SK-N-SH treated with all-trans-retinoic acid at 6 μM for 48 hours (cell line): ENCODE measurements around the gene RNF26.

Source experiments
- ATAC-seq: fragments of 200-7000 bp; cut with Tn5 transposase; 3 replicates; pipeline ENCODE4 v1.9.1; 2020; ENCODE audit warnings: mild to moderate bottlenecking, moderate library complexity
- ARNTL ChIP-seq: fragments of 450-650 bp; formaldehyde crosslinking; IDR thresholded peaks from 2 replicates; pipeline ENCODE4 v1.5.0; 2020; ENCODE audit warnings: low read depth, mild to moderate bottlenecking, moderate library complexity, borderline replicate concordance
- BACH2 ChIP-seq: fragments of 250-450 bp; sonication (Bioruptor Pico); IDR thresholded peaks from 2 replicates; pipeline ENCODE4 v1.9.0; 2021; ENCODE audit warnings: mild to moderate bottlenecking, borderline replicate concordance
- CREB5 ChIP-seq: fragments of 250-450 bp; sonication (Bioruptor Pico); IDR thresholded peaks from 2 replicates; pipeline ENCODE4 v1.5.1; 2020; ENCODE audit warnings: low read depth, mild to moderate bottlenecking, moderate library complexity
- CSDC2 ChIP-seq: fragments of 250-450 bp; sonication (Bioruptor Pico); IDR thresholded peaks from 2 replicates; pipeline ENCODE4 v1.5.0; 2020; ENCODE audit warnings: mild to moderate bottlenecking, moderate library complexity
- CSRNP3 ChIP-seq: fragments of 250-450 bp; sonication (Bioruptor Pico); IDR thresholded peaks from 2 replicates; pipeline ENCODE4 v1.5.1; 2021; ENCODE audit warnings: mild to moderate bottlenecking, moderate library complexity
- ESRRG ChIP-seq: fragments of 250-450 bp; sonication (Bioruptor Pico); IDR thresholded peaks from 2 replicates; pipeline ENCODE4 v1.6.1; 2021; ENCODE audit warnings: mild to moderate bottlenecking
- GLIS3 ChIP-seq: fragments of 250-450 bp; sonication (Bioruptor Pico); IDR thresholded peaks from 2 replicates; pipeline ENCODE4 v1.5.0; 2020; ENCODE audit warnings: mild to moderate bottlenecking, moderate library complexity
- ISL1 ChIP-seq: fragments of 250-450 bp; sonication (Bioruptor Pico); IDR thresholded peaks from 2 replicates; pipeline ENCODE4 v2.1.2; 2022; ENCODE audit warnings: mild to moderate bottlenecking, moderate library complexity
- PATZ1 ChIP-seq: fragments of 250-450 bp; sonication (Bioruptor Pico); IDR thresholded peaks from 2 replicates; pipeline ENCODE4 v1.8.0; 2020; ENCODE audit warnings: mild to moderate bottlenecking, moderate library complexity, borderline replicate concordance
- PPARA ChIP-seq: fragments of 250-450 bp; sonication (Bioruptor Pico); IDR thresholded peaks from 2 replicates; pipeline ENCODE4 v1.5.0; 2020; ENCODE audit warnings: mild to moderate bottlenecking, borderline replicate concordance
- RARB ChIP-seq: fragments of 250-450 bp; sonication (Bioruptor Pico); IDR thresholded peaks from 2 replicates; pipeline ENCODE4 v1.8.0; 2021; ENCODE audit warnings: mild to moderate bottlenecking, moderate library complexity
- SNAI2 ChIP-seq: fragments of 250-450 bp; sonication (Bioruptor Pico); IDR thresholded peaks from 2 replicates; pipeline ENCODE4 v1.5.0; 2020; ENCODE audit warnings: mild to moderate bottlenecking, moderate library complexity
- TCF4 ChIP-seq: fragments of 250-450 bp; sonication (Bioruptor Pico); IDR thresholded peaks from 2 replicates; pipeline ENCODE4 v1.8.0; 2021; ENCODE audit warnings: mild to moderate bottlenecking, moderate library complexity, borderline replicate concordance
- ZFP3 ChIP-seq: fragments of 250-450 bp; sonication (Bioruptor Pico); IDR thresholded peaks from 2 replicates; pipeline ENCODE4 v1.5.0; 2020; ENCODE audit warnings: mild to moderate bottlenecking, moderate library complexity
- ZFP30 ChIP-seq: fragments of 450-650 bp; formaldehyde crosslinking; IDR thresholded peaks from 2 replicates; pipeline ENCODE4 v1.5.0; 2022; ENCODE audit warnings: mild to moderate bottlenecking, moderate library complexity
- ZNF565 ChIP-seq: fragments of 450-650 bp; formaldehyde crosslinking; conservative IDR thresholded peaks from 2 replicates; pipeline ENCODE4 v1.5.0; 2020; ENCODE audit warnings: low read depth, mild to moderate bottlenecking, moderate library complexity
- ZNF70 ChIP-seq: fragments of 450-650 bp; formaldehyde crosslinking; IDR thresholded peaks from 2 replicates; pipeline ENCODE4 v1.5.0; 2020; ENCODE audit warnings: mild to moderate bottlenecking, moderate library complexity
- ZNF8 ChIP-seq: fragments of 450-650 bp; formaldehyde crosslinking; IDR thresholded peaks from 2 replicates; pipeline ENCODE4 v1.5.0; 2020; ENCODE audit warnings: mild to moderate bottlenecking, moderate library complexity
- TF ChIP-seq, protein P1 (sequence below): fragments of 250-450 bp; sonication (Bioruptor Pico); IDR thresholded peaks from 2 replicates; pipeline ENCODE4 v1.5.0; 2020; ENCODE audit warnings: mild to moderate bottlenecking, moderate library complexity
- TF ChIP-seq, protein P2 (sequence below): fragments of 250-450 bp; sonication (Bioruptor Pico); IDR thresholded peaks from 2 replicates; pipeline ENCODE4 v1.8.0; 2021; ENCODE audit warnings: low read depth, mild to moderate bottlenecking, moderate library complexity, borderline replicate concordance

RNF26 gene

GRCh38 chr11:119376197-119376847, 42.0 kb downstream of the RNF26 start:
- no peak for TF ChIP-seq TCF4
- TF ChIP-seq ZFP30 (CRISPR knock-in tag): no peak
- no peak for TF ChIP-seq ISL1
- no peak for TF ChIP-seq ZNF8
- TF ChIP-seq RARB (CRISPR knock-in tag): no peak
- ATAC-seq: no peak

DNA sequence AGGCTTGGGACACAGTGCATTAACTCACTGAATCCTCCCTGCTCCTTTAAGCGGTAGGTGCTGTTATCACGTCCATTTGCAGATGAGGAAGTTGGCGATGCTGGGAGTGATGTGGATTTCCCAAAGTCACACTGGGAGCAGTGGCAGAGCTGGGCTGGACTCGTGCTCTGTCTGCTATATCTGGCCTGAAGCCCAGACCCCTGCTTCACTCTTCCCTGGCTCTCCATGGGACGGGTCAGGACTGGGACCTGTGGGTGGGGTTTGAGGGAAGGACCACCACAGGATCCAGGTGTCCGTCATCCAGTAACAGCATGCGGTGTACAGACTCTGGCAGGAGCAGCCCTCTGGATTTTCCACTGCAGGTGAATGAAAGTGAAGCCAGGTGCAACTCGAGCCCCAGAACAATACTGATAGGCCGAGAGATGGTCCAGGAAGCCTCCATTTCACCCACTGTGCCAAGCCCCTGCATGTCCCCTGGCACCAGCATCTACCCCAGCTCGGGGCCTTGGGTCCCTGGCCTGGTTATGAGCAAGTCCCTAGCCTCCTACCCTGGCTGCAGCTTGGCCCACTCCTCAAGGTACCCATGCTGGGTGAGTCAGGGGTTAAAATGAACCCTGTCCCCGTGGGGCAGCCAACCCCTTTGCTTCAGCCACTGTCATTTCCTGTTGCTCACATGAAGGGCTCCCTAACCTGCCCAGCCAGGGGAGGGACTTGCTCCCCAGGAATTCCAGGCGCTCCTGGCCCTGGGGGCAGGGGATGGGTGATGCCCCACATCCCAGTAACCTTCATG, 43.0 kb downstream of the RNF26 start:
- TF ChIP-seq BACH2 (no peak), ZFP3 (CRISPR knock-in tag) (no peak), ZFP30 (CRISPR knock-in tag) (no peak), ESRRG (CRISPR knock-in tag) (no peak), CSDC2 (CRISPR knock-in tag) (no peak), ARNTL (no peak), CREB5 (no peak), PATZ1 (CRISPR knock-in tag) (no peak), RARB (CRISPR knock-in tag) (no peak), ZNF8 (no peak), ZNF565 (CRISPR knock-in tag) (no peak), PPARA (CRISPR knock-in tag) (no peak), GLIS3 (CRISPR knock-in tag) (no peak)
- TF ChIP-seq, protein P1, sequence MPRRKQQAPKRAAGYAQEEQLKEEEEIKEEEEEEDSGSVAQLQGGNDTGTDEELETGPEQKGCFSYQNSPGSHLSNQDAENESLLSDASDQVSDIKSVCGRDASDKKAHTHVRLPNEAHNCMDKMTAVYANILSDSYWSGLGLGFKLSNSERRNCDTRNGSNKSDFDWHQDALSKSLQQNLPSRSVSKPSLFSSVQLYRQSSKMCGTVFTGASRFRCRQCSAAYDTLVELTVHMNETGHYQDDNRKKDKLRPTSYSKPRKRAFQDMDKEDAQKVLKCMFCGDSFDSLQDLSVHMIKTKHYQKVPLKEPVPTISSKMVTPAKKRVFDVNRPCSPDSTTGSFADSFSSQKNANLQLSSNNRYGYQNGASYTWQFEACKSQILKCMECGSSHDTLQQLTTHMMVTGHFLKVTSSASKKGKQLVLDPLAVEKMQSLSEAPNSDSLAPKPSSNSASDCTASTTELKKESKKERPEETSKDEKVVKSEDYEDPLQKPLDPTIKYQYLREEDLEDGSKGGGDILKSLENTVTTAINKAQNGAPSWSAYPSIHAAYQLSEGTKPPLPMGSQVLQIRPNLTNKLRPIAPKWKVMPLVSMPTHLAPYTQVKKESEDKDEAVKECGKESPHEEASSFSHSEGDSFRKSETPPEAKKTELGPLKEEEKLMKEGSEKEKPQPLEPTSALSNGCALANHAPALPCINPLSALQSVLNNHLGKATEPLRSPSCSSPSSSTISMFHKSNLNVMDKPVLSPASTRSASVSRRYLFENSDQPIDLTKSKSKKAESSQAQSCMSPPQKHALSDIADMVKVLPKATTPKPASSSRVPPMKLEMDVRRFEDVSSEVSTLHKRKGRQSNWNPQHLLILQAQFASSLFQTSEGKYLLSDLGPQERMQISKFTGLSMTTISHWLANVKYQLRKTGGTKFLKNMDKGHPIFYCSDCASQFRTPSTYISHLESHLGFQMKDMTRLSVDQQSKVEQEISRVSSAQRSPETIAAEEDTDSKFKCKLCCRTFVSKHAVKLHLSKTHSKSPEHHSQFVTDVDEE (CRISPR knock-in tag): no peak
- TF ChIP-seq, protein P2, sequence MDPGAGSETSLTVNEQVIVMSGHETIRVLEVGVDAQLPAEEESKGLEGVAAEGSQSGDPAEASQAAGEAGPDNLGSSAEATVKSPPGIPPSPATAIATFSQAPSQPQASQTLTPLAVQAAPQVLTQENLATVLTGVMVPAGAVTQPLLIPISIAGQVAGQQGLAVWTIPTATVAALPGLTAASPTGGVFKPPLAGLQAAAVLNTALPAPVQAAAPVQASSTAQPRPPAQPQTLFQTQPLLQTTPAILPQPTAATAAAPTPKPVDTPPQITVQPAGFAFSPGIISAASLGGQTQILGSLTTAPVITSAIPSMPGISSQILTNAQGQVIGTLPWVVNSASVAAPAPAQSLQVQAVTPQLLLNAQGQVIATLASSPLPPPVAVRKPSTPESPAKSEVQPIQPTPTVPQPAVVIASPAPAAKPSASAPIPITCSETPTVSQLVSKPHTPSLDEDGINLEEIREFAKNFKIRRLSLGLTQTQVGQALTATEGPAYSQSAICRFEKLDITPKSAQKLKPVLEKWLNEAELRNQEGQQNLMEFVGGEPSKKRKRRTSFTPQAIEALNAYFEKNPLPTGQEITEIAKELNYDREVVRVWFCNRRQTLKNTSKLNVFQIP (CRISPR knock-in tag): no peak
- no peak for ATAC-seq

DNA sequence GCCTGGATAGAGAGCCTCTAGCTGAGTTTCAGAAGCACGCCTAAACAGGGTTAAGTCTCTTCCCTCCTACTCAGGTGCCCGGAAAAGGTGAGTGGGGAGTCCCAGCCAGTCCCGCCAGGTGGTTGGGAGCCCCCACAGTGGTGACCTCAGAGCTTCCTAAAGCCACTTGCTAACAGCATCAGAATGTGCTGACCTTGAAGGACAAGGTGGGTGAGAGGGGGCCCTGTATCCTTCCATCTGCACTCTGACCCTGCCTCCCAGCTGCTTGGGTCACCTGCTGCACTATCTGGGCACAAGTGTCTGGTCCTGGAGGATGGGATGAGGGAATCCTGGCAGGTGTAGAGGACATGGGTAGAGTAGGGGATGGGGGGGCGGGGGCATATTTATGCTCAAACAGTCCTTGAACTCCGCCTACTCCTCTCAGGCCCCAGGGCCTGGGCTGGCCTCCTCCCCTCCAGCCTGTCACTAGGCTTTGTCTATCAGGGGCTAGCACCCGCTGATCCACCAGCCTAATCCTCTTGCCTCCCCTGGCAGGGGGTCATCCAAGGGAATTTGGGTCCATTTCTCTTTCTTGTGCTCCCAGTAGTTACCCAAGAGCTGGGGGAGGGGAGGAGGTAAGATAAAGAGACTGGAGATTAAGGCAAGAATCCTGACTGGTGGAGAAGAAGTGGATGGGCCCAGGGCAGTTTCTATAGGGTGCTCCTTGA, 43.8 kb downstream of the RNF26 start:
- TF ChIP-seq ARNTL (no peak), PPARA (CRISPR knock-in tag) (no peak), CSDC2 (CRISPR knock-in tag) (no peak), CSRNP3 (CRISPR knock-in tag) (no peak), ZFP3 (CRISPR knock-in tag) (no peak), ZNF70 (CRISPR knock-in tag) (no peak), ESRRG (CRISPR knock-in tag) (no peak), SNAI2 (CRISPR knock-in tag) (no peak)
- TF ChIP-seq, protein P1 (CRISPR knock-in tag): no peak
- TF ChIP-seq, all 23 proteins: peak for 0
- ATAC-seq: no peak
